Stimulated activated CD4-positive, alpha-beta T cell treated with anti-CD3 and anti-CD28 coated beads, Interleukin-1b, Interleukin-23, amount 100 ng/mL, for 1 hour (primary cell): ENCODE data around the gene OSBPL7.

Source experiments
- DNase-seq, 2 donors: peaks; one replicate each; pipeline ENCODE4 v3.0.0-alpha.2; 2020; ENCODE audit warnings: low read depth in 2 of 2

OSBPL7 gene

DNA sequence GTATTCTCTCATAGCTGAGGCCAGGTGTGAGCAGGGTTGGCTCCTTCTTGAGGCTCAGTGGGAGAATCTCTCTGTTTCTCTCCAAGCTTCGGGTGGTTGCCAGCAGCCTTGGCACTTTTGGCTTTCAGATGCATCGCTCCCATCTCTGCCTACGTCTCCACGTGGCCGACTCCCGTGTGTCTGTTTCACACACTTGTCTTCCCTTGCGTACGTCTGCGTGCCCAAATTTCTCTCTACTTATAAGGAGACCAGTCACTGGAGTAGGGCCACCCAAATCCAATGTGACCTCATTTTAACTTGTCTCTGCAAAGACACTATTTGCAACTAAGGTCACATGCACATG is 14.7 kb downstream of the OSBPL7 start:
- DNase-seq, result no peak

- DNase-seq, result no peak
These were observed 15.3 kb downstream of the OSBPL7 start for GRCh38 chr17:47806026-47806912.

GRCh38 chr17:47804461-47804860 is 17.1 kb downstream of the OSBPL7 start:
- no peak for DNase-seq

DNA sequence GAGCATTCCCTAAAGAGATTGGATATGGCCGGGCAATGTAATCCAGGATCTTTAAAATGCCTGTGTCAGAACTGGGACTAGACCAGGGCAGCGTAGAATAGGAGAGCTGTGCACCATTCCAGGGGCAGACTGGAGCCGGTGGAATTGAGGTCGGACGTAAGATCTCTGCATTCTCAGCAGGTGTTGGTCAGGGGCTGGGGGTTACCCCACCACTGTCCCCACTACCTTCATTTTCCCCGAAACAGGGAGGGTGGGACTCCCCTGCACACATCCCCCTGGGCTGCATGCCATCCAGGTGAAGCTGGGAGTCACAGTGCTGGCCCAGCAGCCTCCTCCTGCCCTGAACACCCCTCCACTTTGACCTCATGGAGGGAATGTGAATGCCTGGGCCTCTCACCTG is 17.8 kb downstream of the OSBPL7 start:
- no peak for DNase-seq

- DNase-seq, result no peak
These were observed 18.4 kb downstream of the OSBPL7 start for GRCh38 chr17:47803201-47803600.

- DNase-seq, result peak; percentile 19 to 44
These were observed 19.1 kb downstream of the OSBPL7 start for GRCh38 chr17:47802341-47803022.

DNA sequence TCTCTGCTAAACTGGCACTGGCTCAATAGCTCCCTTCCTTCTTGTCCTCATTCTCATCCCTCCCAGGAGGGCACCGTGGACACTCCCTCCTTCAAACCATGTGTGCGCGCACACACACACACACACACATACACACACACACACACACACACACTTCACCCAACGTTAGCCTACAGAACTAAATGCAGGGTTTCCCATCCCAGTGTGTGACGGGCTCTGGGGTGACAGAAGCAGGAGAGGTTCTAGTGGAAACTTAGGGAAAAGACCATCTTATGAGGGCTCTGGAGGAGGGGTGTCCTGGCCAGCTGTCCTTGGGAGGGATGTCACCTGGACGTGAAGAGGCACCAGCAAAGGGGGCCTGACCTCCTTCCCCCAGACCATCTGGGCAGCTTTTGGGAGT is 19.7 kb downstream of the OSBPL7 start:
- DNase-seq, result no peak

DNA sequence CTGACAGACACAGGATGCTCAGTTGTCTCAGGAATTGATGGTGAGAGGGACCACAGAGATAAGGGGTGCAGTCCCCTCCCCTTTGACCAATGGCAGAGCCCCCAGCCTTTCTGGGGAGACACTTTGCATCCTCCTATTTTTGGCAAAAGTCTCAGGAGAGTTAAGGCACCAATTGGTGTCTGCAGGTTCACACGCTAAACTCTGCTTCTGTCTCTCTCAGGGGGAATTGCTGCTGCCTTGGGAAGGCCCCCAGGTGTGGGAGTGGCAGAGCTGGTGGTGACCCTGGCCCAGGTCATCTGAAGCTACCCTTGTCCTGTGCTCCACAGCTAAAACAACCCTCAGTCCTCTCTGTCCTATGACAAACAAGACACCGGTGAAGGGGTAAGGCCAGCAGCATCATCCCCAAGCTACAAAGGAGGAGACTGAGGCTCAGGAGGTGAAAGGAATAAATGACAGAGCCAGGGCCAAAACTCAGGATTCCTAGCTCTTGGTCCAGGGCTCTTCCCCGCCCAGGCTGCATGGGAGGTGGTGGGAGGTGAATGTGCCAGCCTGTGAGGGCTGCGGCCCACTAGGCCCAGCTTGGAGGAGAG is 20.3 kb downstream of the OSBPL7 start:
- no peak for DNase-seq

GRCh38 chr17:47800686-47801085 is 20.9 kb downstream of the OSBPL7 start:
- DNase-seq, result no peak

DNA sequence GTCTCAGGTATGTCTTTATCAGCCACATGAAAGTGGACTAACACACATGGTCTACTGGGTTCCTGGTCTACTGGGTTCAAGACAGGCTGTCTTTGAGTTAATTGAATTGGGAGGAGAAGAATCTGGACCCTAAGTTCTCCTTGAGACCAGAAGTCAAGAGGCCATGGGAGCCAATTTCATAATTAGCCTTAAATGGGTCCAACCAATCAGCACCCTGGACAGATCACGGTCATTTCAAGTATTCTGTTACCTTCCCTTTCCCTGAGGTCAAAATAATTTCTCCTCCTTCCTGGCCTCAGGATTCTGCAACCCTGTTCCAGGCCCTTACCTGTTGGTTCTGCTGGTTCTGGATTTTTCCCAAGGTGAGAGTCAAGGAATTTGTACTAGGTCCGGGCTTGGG is 23.8 kb downstream of the OSBPL7 start:
- no peak for DNase-seq

DNA sequence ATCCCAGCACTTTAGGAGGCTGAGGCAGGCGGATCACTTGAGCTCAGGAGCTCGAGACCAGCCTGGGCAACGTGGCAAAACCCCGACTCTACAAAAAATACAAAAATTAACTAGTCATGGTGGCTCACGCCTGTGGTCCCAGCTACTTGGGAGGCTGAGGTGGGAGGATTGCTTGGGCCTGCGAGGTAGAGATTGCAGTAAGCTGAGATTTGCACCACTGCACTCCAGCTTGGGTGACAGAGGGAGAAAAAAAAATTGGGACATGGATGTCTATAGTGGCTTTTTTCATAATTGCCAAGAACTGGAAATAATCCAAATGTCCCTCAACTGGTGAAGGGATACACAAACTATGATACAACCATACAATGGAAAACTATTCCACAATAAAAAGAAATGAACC is 28.6 kb downstream of the OSBPL7 start:
- no peak for DNase-seq

- no peak for DNase-seq
These were observed 29.1 kb downstream of the OSBPL7 start for GRCh38 chr17:47792457-47792856.

DNA sequence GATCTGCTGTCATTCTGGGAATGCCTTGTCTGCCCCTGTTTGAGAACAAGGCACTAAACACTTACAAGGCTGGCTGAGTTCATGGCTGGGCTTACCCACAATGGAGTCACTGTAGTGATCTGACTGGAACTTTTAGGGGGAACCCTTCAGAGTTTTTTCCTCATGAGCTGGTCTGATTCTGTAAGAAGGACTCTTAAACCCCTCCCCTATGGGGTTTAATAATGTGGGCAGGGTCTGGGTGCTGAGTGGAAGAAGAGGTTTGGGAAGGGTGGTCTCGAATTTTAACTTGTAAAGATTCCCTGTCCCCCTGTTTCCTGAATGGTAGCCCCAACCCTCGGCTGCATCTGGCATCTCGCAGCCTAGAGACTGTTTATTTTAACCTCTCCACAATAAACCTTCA is 30.6 kb downstream of the OSBPL7 start:
- no peak for DNase-seq

DNA sequence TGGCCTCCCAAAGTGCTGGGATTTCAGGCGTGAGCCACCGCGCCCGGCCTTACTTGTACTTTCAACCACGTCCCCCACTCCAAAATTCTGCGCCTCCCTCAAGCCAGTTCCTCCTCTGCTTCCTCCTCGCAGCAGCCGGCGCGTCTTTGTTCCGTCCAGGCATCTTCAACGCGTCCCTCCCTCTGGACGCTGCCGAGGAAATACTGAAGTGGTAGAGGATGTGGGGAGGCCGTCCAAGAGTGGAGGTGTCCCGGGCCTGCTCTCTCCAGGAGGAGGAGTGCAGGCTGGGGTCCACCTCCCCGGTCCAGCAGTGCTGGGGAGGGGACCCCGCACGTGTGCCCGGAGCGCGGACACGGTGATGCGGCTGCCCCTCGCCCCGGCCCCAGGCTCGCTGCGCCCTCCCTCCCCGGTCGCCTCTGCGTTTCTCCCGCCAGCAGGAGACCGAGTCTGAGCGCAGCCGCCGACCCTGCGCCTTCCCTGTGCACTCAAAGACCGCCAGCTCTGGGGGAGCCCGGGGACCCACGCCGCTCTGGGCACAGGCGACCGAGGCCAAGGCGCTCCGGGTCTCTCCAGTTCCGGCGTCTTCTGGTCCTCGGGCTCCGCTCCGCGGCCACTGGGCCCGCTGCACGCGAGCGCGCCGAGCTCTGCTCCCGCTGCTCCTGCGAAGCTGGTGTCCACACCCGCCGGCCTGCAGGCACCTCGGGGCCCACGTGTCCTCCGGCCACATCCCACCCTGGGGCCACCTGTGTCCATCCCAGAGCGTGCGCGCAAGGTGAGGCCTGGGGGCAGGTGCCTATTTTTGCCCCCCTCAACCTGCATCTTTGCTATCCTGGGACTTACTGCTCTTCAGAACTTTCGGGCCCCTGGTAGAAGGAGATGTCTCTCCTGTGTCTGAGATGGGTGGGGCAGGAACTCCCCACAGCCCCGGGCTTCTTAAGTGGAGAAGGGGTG is 31.7 kb downstream of the OSBPL7 start:
- peak in 1 of 2 donors; percentile 24 for DNase-seq

DNA sequence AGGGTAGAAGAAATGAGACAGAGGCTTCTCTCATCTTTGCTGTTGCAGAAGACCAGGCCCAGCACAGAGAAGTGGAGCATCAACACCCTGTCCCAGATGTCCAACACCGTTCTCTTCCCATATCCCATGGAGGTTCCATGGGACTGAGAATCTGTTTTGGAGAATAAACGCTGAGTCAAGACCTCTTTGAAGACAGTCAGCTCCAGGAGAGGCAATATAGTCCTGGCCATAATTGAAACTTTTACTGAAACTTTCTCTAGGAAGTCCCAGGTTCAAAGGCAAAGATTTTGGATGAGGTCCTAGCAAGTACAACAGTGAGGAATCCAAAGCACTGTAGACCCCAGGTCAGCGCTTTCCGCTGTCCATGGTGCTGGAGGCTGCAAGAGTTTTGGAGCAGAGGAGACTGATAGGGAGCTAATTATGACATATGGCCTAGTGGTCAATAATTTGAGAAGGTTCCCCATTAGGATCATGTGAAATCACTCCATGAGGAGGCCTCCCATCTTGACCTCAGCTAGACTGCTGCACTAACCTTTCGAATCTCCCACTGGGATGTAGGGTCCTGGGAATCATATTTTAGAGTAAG is 36.0 kb downstream of the OSBPL7 start:
- no peak for DNase-seq

GRCh38 chr17:47781397-47781796 is 40.2 kb downstream of the OSBPL7 start:
- no peak for DNase-seq

- DNase-seq, result no peak
These were observed 43.4 kb downstream of the OSBPL7 start for GRCh38 chr17:47778184-47778635.

GRCh38 chr17:47776330-47777197 is 45.0 kb downstream of the OSBPL7 start:
- DNase-seq, result no peak

DNA sequence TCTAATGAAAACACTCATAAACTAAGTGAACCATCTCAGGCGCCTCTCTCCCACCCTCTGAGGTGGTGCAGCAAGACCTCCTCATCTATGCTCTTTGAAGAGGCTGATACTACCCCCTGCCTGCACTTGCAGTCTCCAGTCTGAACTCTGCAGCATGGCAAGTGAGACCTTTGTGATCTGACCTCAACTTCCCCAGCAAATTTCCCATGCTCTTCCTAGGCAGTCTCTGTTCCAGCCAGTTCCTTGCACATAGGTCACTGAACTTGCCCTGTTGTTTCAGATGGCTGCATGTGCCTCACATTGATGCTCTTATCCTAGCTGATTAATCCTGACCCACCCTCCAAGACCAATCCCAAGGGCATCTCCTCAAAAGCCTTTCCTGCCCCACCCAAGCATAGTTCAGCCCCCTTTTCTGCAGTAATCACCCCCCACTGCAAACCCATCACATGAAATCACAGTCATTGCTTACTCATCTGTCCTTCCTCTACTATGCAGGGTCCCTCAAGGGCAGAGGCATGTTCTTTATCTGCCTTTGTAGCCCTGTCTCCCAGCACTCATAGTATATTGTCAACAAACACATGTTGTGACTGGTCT is 46.5 kb downstream of the OSBPL7 start:
- DNase-seq, result no peak

DNA sequence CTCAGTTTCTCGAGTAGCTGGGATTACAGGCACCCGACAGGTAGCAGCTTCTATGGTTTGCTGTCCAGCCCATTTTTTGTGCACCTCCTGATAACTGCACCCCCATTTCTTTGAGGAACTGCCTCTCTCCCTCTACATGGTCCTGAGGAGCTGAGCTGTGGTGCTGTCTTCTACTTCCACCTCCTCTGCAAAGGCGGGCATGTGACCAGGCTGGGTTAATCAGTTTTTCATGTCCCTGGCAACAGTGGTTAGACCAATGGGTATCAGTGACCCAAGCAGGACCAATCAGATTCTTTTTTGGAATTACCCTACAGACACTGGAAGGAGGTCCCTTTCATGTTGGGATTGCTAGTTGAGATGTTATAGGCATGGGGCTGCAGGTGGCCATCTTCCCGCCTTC is 47.3 kb downstream of the OSBPL7 start:
- no peak for DNase-seq
